Adrenal gland (tissue), 12 donors: ENCODE data around the gene KPNA1. TPM values are rescaled to one million over a fixed set of nuclear protein-coding genes. Genes with fewer than 3 reads are reported as not detected.

Experiments
- DNase-seq, 7 donors: peaks; one replicate each; pipeline ENCODE4 v3.0.0-alpha.2; 2019 to 2020
- H3K27ac ChIP-seq, 5 donors: fragments of 200-600 bp; sonication (generic) in 4 of 5; 1 replicate in 3 of 5; 2 replicates in 2 of 5; pipeline versions ENCODE4 v1.5.1 to v1.8.0; 2016 to 2020; ENCODE audit warnings: mild to moderate bottlenecking in 1 of 5
- H3K27me3 ChIP-seq: fragments of 200-600 bp; 2 replicates; pipeline ENCODE4 v1.8.0; 2021
- H3K36me3 ChIP-seq, 2 donors: fragments of 200-600 bp; replicated peaks in 1 of 2; 1 replicate in 1 of 2; 2 replicates in 1 of 2; pipeline versions ENCODE4 v1.5.1 to v1.8.0; 2018 to 2022
- H3K4me1 ChIP-seq, 2 donors: fragments of 200-600 bp; replicated peaks in 1 of 2; 1 replicate in 1 of 2; 2 replicates in 1 of 2; pipeline versions ENCODE4 v1.5.1 to v1.8.0; 2018 to 2021
- H3K4me3 ChIP-seq, 4 donors: fragments of 200-600 bp; sonication (generic) in 3 of 4; one replicate each; pipeline ENCODE4 v1.5.1; 2016 to 2018
- H3K9me3 ChIP-seq, 3 donors: fragments of 200-600 bp; sonication (generic) in 1 of 3; replicated peaks in 1 of 3; 1 replicate in 2 of 3; 2 replicates in 1 of 3; pipeline versions ENCODE4 v1.5.1 to v1.8.0; 2016 to 2021
- CTCF ChIP-seq, 6 experiments: fragments of 450-650 bp in 4 of 6; fragments of 200-600 bp in 2 of 6; sonication (generic) in 1 of 6; IDR thresholded peaks; 1 replicate in 5 of 6; 2 replicates in 1 of 6; pipeline versions ENCODE4 v1.5.1 to v1.8.0; 2016 to 2021; ENCODE audit warnings: antibody characterized with exemption in 6 of 6, mild to moderate bottlenecking in 2 of 6, moderate library complexity in 1 of 6
- POLR2A ChIP-seq, 2 donors: fragments of 450-650 bp; IDR thresholded peaks; one replicate each; pipeline ENCODE4 v1.6.1; 2017; ENCODE audit warnings: antibody characterized with exemption in 2 of 2, mild to moderate bottlenecking in 2 of 2, moderate library complexity in 1 of 2
- WGBS, 4 donors: extraction: QIAGEN DNeasy Blood & Tissue Kit in 2 of 4; methylation state at CpG; one replicate each; pipeline versions ENCODE4 v1.1.5 to v1.1.7; 2013 to 2017; 5-methylcytosine and 5-hydroxymethylcytosine counted together
- intact Hi-C, 2 donors: fragments of 100-400 bp; cut with DNase I; formaldehyde crosslinking; loops; one replicate each; pipeline versions ENCODE4 v1.14.1 to v1.15.0; 2022 to 2023
- polyA plus RNA-seq, 3 donors: library from polyadenylated mRNA; stranded (reverse); fragments of 200-250 nt in 2 of 3; fragments of 350-450 nt in 1 of 3; fragmentation: Illumina TruSeq in 1 of 3; extraction: RNeasy Lipid Tissue Mini Kit (QIAGEN cat#74804) in 1 of 3; gene quantifications; one replicate each; pipeline ENCODE4 v1.2.3, GENCODE V29; 2013 to 2014
- total RNA-seq, 9 donors: library from RNA; depleted of rRNA in 4 of 9; stranded (reverse); fragments of >200 nt in 4 of 9; fragments of 120-200 nt in 1 of 9; fragmentation: NEBNext Ultra II Directional in 1 of 9; extraction: Animal tissue kit (Norgen Biotek cat#: 25700) in 1 of 9; gene quantifications; one replicate each; pipeline versions ENCODE4 v1.1.0 to v1.2.4, GENCODE V29; 2013 to 2023
- donor health status: healthy with polysubstance abuse.
- donor health status: Bipolar disorder and iron deficiency.
- donor health status: DM: yes; HTN: yes; CAD: no.
- donor health status: DM: no; HTN: no; CAD: no.
- donor health status: DM: no; HTN: no; CAD: no.
- donor health status: DM: yes; HTN: yes; CAD: no.

Gene KPNA1
- total and polyA plus RNA-seq, 12 donors, result 12.1 to 164 (median 44.0) TPM

GRCh38 chr3:122443090-122443489, 71.6 kb downstream of the KPNA1 start:
- H3K27me3 ChIP-seq, result no peaks in the 10 kb centered on the region
- TF ChIP-seq CTCF (IDR thresholded peaks at IDR 0.05), result no peak
- no peak for TF ChIP-seq POLR2A (IDR thresholded peaks at IDR 0.05)
- H3K9me3 ChIP-seq, result no peaks in the 10 kb centered on the region
- no peak overlapping the region for H3K27ac ChIP-seq
- intact Hi-C loops, result no loop called here
- 68 to 89% (median 86%) methylated on average over 2 to 10 of the region's 10 CpGs for WGBS, 4 donors
- peaks cover 0 to 5% of the 10 kb centered on the region in 2 donors for H3K4me1 ChIP-seq
- no peak for DNase-seq
- H3K4me3 ChIP-seq, result no peak overlapping the region
- peaks cover 0 to 40% of the 10 kb centered on the region in 2 donors for H3K36me3 ChIP-seq

GRCh38 chr3:122435950-122436349, 78.8 kb downstream of the KPNA1 start:
- peaks cover 0 to 66% of the 10 kb centered on the region in 2 donors for H3K36me3 ChIP-seq
- TF ChIP-seq CTCF (IDR thresholded peaks at IDR 0.05), result no peak
- no peak for TF ChIP-seq POLR2A (IDR thresholded peaks at IDR 0.05)

GRCh38 chr3:122430371-122430770, 84.4 kb downstream of the KPNA1 start:
- TF ChIP-seq CTCF (IDR thresholded peaks at IDR 0.05) (no peak), POLR2A (IDR thresholded peaks at IDR 0.05) (no peak)
- Histone ChIP-seq H3K27ac (no peak overlapping the region), H3K27me3 (no peaks in the 10 kb centered on the region), H3K4me3 (no peak overlapping the region), H3K4me1 (peaks cover 0 to 11% of the 10 kb centered on the region in 2 donors), H3K9me3 (no peaks in the 10 kb centered on the region), H3K36me3 (peaks cover 0 to 40% of the 10 kb centered on the region in 2 donors)
- WGBS, 4 donors, result 84 to 96% (median 91%) methylated on average over 2 of the region's 2 CpGs
- DNase-seq, result no peak
- intact Hi-C loops, result no loop called here

More at GRCh38 chr3:122435950-122436349, 78.8 kb downstream of the KPNA1 start:
- no peak overlapping the region for H3K27ac ChIP-seq
- no peaks in the 10 kb centered on the region for H3K9me3 ChIP-seq
- intact Hi-C loops, result no loop called here
- no peaks in the 10 kb centered on the region for H3K4me1 ChIP-seq
- no peak overlapping the region for H3K4me3 ChIP-seq
- no peaks in the 10 kb centered on the region for H3K27me3 ChIP-seq
- DNase-seq, result no peak
- WGBS, 4 donors, result 97 to 98% (median 98%) methylated on average over 9 of the region's 9 CpGs

GRCh38 chr3:122427857-122428471, 86.8 kb downstream of the KPNA1 start:
- WGBS, 4 donors, result 77 to 88% (median 82%) methylated on average over 2 of the region's 2 CpGs
- H3K4me3 ChIP-seq, result no peak overlapping the region
- H3K27me3 ChIP-seq, result no peaks in the 10 kb centered on the region
- no peak for DNase-seq
- intact Hi-C loops, result no loop called here
- H3K27ac ChIP-seq, result no peak overlapping the region
- H3K36me3 ChIP-seq, result peaks cover 0 to 36% of the 10 kb centered on the region in 2 donors
- H3K4me1 ChIP-seq, result peaks cover 0 to 30% of the 10 kb centered on the region in 2 donors
- H3K9me3 ChIP-seq, result no peaks in the 10 kb centered on the region
- TF ChIP-seq CTCF (IDR thresholded peaks at IDR 0.05) (no peak), POLR2A (IDR thresholded peaks at IDR 0.05) (no peak)
